Brain microvascular endothelial cell (primary cell): ENCODE results near the gene MRI1.

Experiments
- DNase-seq: peaks from one replicate; pipeline ENCODE4 v3.0.0-alpha.2; 2020
- H3K27ac ChIP-seq: fragments of 250-450 bp; sonication (Bioruptor Pico); 2 replicates; pipeline ENCODE4 v1.5.1; 2020; ENCODE audit warnings: mild to moderate bottlenecking, moderate library complexity
- H3K27me3 ChIP-seq: fragments of 250-450 bp; sonication (Bioruptor Pico); replicated peaks from 2 replicates; pipeline ENCODE4 v1.5.1; 2020; ENCODE audit warnings: mild to moderate bottlenecking
- H3K36me3 ChIP-seq: fragments of 250-450 bp; sonication (Bioruptor Pico); replicated peaks from 2 replicates; pipeline ENCODE4 v1.5.1; 2020; ENCODE audit warnings: mild to moderate bottlenecking
- H3K4me3 ChIP-seq: 2 replicates; pipeline ENCODE4 v1.5.1; 2011; ENCODE audit warnings: low read depth, mild to moderate bottlenecking, control low read depth, low read length, moderate library complexity
- CTCF ChIP-seq: IDR thresholded peaks from 2 replicates; pipeline ENCODE4 v1.5.1; 2011; ENCODE audit warnings: low read depth, mild to moderate bottlenecking, moderate library complexity, low read length, control low read depth, inconsistent platforms; ENCODE audit errors: missing control alignments
- in situ Hi-C: cut with HindIII; loops from 2 replicates; pipeline ENCODE4 v1.10.0; 2017; ENCODE audit warnings: low sequenced_read_pairs, low pct_ligation_motif_present

Gene MRI1

GRCh38 chr19:13808856-13809255 lies 44.5 kb downstream of the MRI1 start:
- H3K27me3 ChIP-seq, result no peaks in the 10 kb centered on the region
- H3K36me3 ChIP-seq, result peaks cover 51% of the 10 kb centered on the region
- no peak for TF ChIP-seq CTCF
- in situ Hi-C loops, result no loop called here
- H3K4me3 ChIP-seq, result no peak overlapping the region
- no peak overlapping the region for H3K27ac ChIP-seq
- DNase-seq, result no peak

DNA sequence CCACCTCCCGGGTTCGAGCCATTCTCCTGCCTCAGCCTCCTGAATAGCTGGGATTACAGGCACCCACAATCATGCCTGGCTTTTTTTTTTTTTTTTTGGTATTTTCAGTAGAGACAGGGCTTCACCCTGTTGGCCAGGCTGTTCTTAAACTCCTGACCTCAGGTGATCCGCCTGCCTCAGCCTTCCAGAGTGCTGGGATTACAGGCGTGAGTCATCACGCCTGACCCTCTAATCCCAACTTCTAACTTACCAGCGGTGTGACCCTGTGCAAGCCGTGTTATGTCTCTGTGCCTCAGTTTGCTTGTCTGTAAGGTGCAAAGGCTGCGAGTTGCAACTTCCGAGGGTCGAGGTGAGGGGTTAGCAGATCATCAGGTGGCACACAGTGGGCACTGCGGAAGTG lies 48.2 kb downstream of the MRI1 start:
- no peak for TF ChIP-seq CTCF
- H3K36me3 ChIP-seq, result peaks cover 61% of the 10 kb centered on the region
- H3K4me3 ChIP-seq, result no peak overlapping the region
- H3K27me3 ChIP-seq, result no peaks in the 10 kb centered on the region
- in situ Hi-C loops, result no loop called here
- DNase-seq, result no peak
- H3K27ac ChIP-seq, result no peak overlapping the region

DNA sequence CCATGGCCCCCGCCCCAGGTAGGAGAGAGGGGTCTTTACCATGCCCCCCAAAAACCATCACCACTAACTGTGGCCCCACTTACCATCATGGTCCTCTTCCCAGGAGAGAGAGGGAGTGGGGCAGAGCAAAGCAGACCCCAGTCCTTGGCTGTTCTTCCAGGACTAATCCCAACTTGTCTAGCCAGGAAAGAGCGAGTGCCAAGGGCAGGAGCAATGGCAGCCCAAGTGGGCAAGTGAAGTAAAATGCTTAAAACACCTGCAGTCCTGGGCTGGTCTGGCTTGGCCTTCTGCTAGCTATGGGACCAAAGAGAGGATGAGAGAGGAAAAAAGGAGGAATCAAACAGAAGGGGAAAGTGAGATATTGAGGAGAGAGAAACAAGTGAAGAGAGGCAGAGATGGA lies 48.8 kb downstream of the MRI1 start:
- no peaks in the 10 kb centered on the region for H3K27me3 ChIP-seq
- TF ChIP-seq CTCF, result no peak
- no peak overlapping the region for H3K27ac ChIP-seq
- DNase-seq, result no peak
- H3K4me3 ChIP-seq, result no peak overlapping the region
- in situ Hi-C loops, result no loop called here
- peaks cover 60% of the 10 kb centered on the region for H3K36me3 ChIP-seq

DNA sequence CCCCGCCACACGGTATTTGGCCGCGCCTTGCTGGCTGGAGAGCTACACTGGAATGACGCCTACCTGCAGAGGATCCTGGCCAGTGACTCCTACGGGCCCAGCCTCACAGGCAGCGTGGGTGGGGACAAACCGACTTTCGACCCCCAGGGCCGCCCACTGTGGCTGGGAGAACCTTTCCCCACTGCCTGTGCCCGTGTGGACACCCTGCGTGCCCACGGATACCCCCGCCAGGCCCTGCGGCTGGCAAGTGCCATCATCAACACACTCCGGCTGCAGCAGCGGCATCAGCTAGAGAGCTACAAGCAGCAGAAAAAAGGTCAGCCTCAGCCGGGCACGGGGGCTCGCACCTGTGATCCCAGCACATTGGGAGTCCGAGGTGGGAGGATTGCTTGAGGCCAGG lies 50.2 kb downstream of the MRI1 start:
- peaks cover 57% of the 10 kb centered on the region for H3K36me3 ChIP-seq

DNA sequence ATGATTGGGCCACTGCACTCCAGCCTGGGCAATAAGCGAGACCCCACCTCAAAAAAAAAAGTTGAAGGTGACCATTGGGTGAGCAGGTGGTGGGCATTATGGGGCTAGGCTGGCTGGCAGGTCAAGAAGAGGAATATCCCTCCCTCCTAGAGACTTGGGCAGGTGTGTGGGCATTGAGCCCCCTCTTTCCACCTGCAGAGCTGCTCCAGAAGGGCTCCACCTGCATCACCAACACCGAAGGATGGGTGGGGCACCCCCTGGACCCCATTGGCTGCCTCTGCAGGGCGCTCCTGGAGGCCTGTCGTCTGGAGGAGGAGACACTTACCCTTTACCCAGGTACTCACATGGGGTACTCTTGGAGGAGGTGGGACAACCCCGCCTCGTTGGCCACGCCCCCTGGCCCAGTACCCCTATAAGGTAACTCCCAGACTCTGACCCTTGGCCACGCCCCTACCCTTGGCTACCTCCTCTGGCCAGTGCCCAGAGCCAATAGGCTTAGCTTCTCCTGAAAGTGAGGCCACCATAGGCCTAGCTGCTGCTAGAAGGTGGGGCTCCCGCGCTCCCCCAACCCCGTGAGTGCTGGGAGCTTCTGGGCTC lies 52.8 kb downstream of the MRI1 start:
- no peak overlapping the region for H3K4me3 ChIP-seq
- in situ Hi-C loops, result no loop called here
- peaks cover 47% of the 10 kb centered on the region for H3K36me3 ChIP-seq
- DNase-seq, result no peak
- no peaks in the 10 kb centered on the region for H3K27me3 ChIP-seq
- no peak overlapping the region for H3K27ac ChIP-seq
- TF ChIP-seq CTCF, result no peak

More for the DNA sequence above, 50.2 kb downstream of the MRI1 start:
- Histone ChIP-seq H3K4me3 (no peak overlapping the region), H3K27me3 (no peaks in the 10 kb centered on the region), H3K27ac (no peak overlapping the region)
- DNase-seq, result no peak
- TF ChIP-seq CTCF, result no peak
- in situ Hi-C loops, result no loop called here
